ENCODE measurements around the gene MGAT5B.

DNA sequence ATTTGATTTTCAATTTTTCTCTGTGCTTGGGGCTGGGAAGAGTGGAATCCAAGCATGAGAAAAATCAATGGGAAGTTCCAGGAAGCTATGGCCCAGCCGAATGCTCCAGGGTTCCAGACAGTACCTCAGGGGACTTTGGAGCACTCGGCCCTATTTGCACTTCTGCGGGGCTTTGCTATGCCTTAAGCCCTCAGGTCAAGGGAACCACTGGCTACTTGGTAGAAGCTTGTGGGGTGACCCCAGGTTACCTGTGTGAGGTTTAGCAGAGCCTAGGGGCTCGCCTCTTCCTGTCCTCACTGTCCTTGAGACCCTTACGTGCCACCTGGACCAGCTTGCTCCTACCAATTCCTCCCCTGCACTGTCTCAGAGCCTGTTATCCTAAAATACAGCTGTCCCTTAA lies 121.3 kb downstream of the MGAT5B start:
- TF ChIP-seq, protein P1, sequence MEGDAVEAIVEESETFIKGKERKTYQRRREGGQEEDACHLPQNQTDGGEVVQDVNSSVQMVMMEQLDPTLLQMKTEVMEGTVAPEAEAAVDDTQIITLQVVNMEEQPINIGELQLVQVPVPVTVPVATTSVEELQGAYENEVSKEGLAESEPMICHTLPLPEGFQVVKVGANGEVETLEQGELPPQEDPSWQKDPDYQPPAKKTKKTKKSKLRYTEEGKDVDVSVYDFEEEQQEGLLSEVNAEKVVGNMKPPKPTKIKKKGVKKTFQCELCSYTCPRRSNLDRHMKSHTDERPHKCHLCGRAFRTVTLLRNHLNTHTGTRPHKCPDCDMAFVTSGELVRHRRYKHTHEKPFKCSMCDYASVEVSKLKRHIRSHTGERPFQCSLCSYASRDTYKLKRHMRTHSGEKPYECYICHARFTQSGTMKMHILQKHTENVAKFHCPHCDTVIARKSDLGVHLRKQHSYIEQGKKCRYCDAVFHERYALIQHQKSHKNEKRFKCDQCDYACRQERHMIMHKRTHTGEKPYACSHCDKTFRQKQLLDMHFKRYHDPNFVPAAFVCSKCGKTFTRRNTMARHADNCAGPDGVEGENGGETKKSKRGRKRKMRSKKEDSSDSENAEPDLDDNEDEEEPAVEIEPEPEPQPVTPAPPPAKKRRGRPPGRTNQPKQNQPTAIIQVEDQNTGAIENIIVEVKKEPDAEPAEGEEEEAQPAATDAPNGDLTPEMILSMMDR (IDR thresholded peaks at IDR 0.05; ENCODE audit: insufficient read depth, low read depth, low read length) = no peak
- TF ChIP-seq EZH2 (IDR thresholded peaks at IDR 0.05; ENCODE audit: insufficient read depth, low read length) = no peak

Data from astrocyte (in vitro differentiated cells and primary cell).